ENCODE results near the gene RNF6.
"Not testable (repeated sequence)": the region's sequence is repeated elsewhere in the genome, so short reads cannot be mapped to it uniquely, and the experiment has no call there.

Gene RNF6

DNA sequence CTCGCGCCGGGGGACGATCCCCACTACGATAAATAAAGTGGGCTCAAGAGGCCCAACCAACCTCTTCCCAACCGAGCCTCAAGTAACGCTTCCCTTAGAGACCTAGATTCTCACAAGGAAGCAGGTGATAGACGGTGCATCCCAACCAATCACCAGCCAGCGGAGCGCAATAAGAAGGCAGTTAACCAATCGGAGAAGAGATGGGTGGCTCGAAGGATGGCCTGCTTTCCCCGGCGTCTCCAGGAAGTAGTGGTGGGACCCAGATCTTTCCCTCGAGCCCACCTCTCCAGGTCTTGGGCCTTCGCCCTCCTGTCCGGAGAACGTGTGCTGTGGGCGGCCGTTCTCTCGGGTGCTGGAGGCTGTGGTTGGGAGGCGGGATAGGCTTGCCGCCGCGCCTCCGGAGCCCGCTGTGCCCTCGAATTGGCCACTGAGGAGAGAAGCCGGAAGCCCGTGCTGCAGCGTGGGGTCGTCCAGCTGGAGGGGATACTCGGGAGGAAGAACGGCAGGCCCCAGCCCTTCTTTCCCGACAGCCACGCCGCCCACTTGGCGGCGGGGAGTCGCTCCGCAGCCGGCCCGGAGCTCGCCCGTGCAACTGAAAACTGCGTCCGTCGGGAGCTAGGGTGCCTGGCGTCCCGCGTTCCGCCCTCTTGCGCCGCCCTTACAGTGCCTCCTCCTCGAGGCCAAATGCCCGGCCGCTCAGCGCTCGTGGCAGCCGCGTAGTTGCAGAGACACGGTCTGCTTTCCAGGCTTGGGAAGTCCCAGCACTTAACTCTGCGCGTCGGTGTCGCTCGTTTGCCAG lies at the start of gene RNF6:
TSS of gene RNF6 (minus strand) at position 594 of the 799 bp plus-strand sequence. CDS start 2,665 bp downstream, outside the sequence.
- peak; percentile 71 to 75 (median 74) for DNase-seq (ENCODE audit: low read depth in 3 of 3)

DNA sequence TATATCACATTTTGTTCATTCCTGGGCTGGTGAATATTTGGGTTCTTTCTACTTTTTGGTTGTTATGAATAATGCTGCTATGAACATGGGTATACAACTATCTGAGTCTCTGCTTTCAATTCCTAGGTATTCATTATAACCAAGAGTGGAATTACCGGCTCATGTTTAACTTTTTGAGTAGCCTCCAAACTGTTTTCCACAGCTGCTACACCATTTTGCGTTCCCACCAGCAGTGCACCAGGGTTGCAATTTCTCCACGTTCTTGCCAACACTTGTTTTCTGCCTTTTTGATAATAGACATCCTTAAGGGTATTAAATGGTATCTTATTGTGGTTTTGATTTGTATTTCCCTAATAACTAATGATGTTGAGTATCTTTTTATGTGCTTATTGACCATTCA lies 48.6 kb upstream of the RNF6 start:
- no peak for DNase-seq (ENCODE audit: low read depth in 3 of 3)

DNA sequence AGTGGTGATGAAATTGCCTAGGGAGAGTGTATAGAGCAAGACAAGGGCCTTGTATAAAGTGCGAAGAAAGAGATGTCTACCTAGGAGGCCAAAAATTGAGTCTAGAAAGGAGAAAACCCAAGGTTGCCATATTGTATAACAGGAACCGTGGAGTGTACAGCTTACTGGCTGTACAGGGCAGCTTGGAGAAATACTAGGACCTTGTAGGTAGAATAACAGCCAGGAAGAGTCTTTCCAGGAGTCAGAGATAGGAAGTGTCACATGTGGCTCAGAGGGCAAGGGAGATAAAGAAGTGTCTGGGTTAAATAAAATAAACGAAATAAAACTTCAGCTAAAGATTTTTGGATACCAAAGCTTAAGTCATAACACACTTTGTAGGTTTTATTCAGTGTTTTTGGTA lies 44.2 kb upstream of the RNF6 start:
- DNase-seq (ENCODE audit: low read depth in 3 of 3) = no peak

DNA sequence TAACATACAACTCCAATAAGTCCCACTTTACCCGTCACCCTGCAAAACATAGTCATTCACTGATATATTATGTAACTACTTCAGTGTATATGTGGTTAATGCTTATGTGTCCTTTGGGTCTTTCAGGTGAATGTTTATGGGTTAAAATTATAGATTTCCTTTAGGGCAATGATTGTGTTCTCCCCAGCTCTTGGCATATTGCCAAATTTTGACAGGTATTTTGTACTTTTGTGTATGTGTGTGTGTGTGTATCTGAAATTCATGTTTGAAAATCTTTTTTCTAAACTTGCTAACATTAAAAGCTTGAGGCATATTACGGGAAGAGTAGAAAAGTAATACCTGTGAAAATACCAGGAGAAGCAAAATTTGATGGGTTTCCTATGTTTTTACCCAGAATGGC lies 40.0 kb upstream of the RNF6 start:
- DNase-seq (ENCODE audit: low read depth in 3 of 3) = no peak

DNA sequence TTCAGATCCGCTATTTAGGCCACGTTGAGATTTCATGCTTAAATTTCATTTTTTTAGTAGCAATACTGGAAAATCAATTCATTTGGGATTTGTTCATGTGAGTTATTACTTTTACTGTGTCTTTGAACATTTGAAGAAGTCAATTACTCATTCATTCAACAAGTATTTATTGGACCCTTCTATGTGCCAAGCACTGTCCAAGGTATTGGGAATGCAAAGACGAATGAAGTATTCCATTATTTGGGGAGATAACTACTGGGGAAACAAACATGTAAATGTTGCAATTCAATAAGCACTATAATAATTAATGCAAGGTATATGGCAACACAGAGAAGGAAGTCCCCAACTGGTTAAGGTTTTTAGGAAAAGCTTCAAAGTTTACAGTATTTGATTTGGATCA lies 37.5 kb upstream of the RNF6 start:
- DNase-seq (ENCODE audit: low read depth in 3 of 3) = no peak

DNA sequence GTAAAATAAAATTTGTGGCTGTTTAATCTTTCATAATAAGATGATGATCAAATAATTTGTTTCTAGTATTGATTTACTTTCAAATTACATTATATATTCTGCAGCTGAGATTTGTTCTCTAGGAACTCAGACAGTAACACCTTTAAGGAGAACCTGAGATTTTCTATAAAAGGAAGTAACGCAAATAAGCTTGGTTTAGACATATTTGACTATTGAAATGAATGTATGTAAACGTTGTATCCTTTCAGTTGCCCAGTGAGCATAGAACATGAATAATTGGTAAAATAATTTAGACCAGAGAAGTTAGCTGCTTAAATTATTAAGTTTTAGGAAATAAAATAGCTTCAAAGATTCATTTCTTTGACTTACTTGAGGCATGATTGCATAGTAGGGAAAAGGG lies 34.9 kb upstream of the RNF6 start:
- DNase-seq (ENCODE audit: low read depth in 3 of 3) = no peak

DNA sequence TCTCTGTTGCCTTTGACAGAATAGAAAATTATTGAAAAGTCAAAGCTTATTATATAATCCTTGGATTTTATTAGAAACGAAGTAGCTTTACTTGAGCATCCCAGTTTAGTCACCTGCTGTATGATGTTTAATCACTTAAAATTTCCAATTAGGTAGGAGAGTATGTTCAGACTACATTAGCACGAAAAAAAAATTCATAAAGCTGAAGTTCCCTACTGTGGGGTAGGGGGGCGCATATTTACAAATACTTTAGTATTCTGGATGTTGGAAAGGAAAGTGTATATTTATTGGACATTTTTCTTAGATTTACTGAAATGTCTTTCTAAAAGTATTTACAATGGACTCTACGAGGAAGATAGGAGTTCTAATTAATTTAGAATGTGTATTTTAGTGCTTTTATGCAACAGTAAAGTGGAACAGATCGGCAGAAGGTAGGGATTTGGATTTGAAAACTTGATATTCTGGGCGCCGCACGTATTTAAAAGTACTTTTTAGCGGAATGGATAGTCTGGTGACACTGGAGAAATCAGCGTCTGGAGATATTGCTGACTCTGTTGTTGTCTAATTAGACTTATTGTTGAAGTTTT lies 33.7 kb upstream of the RNF6 start:
- no peak for DNase-seq (ENCODE audit: low read depth in 3 of 3)

DNA sequence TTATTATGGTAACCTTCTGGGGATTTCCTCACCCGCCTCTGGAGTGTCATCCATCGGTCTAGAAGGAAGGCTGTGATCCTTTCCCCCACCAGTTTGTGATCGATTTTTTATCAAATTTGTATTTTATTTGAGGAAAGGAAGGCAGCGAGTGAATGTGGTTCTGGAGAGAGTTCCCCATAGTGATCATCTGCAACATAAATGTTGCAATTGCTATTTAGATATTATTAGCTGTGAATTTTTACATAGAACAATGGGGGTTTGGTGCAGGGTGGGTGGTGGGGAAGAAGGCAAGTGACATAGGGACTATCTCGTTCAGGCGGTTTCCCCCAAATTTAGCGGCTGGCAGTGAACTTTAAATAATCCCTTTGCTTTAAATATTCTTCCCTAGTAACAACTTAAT lies 33.0 kb upstream of the RNF6 start:
- no peak for DNase-seq (ENCODE audit: low read depth in 3 of 3)

DNA sequence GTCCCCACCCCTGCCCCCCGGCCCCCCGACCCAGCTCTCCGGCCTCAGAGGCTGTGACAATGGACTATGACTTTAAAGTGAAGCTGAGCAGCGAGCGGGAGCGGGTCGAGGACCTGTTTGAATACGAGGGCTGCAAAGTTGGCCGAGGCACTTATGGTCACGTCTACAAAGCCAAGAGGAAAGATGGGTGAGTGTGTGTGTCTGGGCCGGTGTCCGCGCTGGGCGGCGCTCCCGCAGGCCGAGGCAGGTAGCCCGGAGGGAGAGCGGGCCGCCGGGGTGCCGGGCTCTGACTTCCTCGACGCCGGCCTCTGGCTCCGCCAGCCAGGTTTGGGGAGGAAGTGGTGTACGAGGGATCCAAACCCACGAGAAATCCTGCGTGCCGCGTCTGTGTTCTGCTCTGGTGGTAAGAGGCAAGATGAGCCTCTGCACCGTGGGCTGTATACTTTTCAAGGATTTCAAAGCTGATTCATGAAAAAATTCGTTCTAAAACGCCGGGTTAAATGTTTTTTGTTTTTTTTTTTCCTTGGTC lies 32.5 kb upstream of the RNF6 start:
- DNase-seq (ENCODE audit: low read depth in 3 of 3) = peak; percentile 11 to 21 (median 17)

DNA sequence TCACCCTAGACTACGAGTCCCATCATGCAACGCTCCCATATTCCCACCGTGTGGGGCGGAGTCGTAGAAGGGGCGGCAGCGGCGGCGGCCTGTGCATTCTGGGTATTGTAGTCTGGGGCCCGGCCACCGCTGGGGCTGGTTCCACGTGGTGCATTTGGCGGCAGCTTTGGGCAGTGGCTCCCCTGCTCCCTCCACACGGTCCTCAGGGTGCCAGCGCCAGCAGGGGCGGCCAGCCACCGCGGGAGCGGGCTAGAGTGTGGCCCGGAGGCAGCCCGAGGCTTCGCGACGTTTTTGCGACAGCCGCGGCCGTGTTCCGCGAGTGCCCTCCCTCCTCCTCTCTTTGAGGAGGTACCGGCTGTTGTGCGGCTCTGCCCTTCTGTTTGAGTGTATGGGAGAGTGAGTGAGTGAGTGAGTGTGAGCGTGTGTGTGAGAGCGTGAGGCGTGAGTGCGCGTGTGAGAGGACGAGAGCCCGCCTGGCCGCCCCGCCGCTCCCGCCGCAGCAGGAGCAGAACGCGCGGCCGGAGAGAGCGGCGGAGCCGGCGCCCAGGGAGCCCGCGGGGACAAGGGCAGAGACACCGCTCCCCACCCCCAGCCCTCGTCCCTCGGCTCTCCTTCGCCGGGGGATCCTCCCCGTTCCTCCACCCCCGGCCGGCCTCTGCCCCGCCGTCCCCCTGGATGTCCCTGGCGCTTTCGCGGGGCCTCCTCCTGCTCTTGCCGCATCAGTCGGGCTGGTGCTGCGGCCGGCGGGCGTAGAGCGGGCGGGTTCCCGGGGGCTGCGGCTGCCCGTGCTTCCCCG lies 31.9 kb upstream of the RNF6 start, which contains the start of gene CDK8:
TSS of gene CDK8 (plus strand) at position 343 of the 796 bp plus-strand sequence. CDS start 513 bp downstream, outside the sequence.
- DNase-seq (ENCODE audit: low read depth in 3 of 3) = peak; percentile 74 to 84 (median 82)

DNA sequence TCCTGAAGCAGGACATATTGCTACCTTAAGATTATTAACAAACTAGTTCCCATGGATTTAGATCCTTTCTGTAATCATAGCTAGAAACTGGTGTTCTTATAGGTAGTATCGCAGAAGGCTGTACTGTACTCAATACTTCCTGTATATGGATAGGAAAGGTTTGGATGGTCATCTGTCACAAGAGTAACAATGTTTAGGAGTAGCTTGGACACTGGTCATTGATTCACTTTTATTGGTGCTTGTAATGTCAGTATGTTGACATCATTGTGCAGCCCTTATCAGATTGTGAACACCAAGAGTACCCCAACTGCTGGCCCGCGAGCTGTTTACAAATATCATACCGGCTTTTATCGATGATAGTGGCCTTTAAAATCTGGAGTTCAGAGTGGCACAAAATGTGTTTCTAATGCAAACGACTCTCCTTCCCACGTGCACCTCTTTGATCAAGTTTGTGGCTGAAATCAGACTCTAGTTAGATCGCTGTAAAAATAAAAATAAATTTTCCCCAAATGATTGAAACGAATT lies 31.2 kb upstream of the RNF6 start:
- DNase-seq (ENCODE audit: low read depth in 3 of 3) = no peak

DNA sequence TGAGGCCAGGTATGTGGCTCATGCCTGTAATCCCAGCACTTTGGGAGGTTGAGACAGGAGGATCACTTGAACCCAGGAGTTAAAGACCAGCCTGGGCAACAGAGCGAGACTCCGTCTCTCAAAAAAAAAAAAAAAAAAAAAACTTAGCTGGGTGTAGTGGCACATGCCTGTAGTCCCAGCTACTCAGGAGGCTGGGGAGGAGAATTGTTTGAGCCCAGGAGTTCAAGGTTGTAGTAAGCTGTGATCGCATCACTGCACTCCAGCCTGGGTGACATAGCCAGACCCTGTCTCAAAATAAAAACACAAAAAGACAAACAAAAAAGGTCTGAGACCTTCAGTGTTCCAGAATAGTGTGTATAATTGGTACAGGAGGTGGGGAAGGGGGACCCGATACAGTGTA lies 29.9 kb upstream of the RNF6 start:
- DNase-seq (ENCODE audit: low read depth in 3 of 3) = not testable (repeated sequence)

DNA sequence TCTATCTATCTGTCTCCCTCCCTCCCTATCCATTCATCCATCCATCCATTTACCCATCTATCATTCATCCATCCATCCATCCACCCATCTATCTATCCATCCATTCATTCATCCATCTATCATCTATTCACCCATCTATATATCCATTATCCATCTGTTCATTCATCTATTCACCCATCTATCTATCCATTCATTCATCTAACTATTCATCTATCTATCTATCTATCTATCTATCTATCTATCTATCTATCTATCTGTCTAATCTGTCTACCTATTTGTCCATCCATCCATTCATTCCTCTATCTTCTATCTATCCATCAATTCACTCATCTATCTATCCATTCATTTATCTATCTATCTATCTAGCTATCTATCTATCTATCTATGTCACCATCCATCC lies 27.4 kb upstream of the RNF6 start:
- no peak for DNase-seq (ENCODE audit: low read depth in 3 of 3)

DNA sequence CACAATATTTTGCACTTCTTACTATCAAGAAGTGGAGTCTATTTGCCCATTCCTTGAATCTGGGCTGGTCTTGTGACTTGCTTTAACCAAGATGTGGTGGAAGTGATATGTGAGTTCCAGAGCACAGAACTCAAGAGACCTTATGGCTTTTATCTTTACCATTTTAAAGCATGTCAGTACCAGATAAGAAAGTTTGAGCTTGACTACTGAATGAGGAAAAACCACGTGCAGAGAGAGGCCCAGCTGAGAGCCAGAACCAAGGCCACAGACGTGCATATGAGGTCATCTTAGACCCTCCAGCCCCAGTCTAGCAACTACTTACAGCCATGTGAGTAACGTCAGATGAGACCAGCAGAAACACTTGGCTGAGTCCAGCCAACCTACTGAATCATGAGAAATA lies 25.5 kb upstream of the RNF6 start:
- no peak for DNase-seq (ENCODE audit: low read depth in 3 of 3)

DNA sequence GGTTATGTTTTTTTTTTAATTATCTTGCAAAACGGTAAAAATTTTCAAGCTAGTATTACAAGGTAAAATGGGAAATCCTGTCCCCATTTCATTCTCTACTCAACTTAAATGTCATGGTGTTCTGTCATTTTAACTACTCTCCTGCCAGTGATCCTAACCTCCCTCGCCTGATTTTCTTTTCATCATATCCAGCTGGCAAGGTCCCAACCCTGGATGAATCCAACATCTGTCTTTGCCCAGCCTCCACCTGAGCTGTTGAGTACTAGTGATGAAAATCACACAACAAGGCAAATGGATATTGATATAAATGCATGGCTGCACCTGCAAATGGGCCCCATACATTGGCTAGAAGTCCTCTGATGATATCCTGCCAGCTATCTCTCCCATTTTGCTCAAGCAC lies 24.9 kb upstream of the RNF6 start:
- no peak for DNase-seq (ENCODE audit: low read depth in 3 of 3)

DNA sequence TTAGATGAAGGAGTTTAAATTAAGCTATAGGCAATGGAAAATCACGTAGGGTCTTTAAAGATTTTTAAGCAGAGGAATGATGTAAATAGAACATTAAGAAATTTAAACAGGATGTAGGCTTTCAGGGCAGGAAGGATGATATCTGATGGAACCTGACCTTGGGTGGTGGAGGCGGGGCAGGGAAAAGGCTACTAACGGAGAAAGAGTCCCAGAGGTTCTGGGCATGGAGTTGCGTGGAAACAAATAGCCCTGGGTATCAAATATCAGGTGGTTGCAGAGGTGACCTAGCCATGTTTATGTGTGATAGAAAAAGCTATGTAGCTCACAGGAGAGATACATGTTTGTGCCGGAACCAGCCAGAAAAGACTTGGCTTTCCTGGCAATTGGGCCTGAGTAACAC lies 24.0 kb upstream of the RNF6 start:
- no peak for DNase-seq (ENCODE audit: low read depth in 3 of 3)

DNA sequence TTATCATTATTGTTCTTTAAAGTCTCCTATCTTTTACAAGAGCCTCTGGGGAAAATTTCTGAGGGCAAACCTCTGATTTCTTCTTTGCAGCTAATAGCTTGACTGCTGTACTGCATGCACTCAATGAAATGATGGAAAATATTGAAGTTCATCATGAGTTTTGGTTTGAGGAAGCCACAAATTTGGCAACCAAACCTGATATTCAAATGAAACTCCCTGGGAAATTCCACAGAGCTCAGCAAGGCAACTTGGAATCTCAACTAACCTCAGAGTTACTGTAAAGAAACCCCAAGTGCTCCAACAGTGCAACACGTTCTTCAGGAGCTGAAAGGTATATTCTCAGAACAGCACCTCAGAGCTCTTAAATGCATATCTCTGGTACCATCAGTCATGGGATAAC lies 14.2 kb upstream of the RNF6 start:
- DNase-seq (ENCODE audit: low read depth in 3 of 3) = no peak

DNA sequence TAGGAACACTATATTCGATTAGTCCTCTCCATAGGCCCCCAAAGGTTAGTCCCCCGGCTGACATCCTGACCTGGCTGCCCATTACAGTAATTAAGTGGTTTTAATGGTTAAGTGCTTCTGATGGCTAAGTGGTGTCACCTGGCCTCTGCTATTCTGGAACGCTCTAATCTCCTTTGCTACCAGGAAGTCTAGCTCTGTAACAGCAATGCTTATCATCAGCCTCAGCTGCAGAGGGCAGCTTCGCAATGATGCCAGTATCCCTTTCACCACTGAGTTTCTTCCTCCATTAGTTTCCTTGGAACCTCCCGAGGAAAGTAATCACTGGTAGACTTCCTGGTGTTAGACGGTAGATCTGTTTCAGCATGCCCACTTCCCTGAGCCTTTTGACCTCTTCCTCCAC lies 8.6 kb upstream of the RNF6 start:
- no peak for DNase-seq (ENCODE audit: low read depth in 3 of 3)

DNA sequence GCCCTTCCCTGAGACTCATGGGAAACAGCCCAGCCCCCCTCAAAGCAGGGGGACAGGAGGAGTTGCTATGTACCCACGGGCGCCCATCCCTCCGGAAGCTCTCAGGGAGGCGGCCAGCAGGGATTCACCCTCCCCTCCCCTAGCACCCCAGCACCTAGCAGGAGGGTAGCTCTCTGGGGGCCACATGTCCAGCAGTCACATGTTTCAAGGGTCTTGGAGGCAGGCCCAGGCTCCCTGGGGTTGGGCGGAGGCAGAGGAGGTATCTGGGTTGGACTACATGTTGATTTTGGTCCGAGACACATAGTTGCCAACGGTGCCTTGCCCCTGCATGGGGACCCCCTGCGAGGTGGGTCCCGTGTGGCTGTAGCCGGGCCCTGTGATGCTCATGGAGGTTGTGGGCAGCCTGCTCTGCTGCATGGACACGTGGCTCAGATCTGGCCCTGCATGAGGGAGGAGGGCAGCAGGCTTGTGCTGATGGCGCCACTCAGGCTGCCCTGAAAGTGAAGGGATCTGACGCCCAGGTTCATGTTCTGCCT lies 7.0 kb upstream of the RNF6 start:
- DNase-seq (ENCODE audit: low read depth in 3 of 3) = no peak

DNA sequence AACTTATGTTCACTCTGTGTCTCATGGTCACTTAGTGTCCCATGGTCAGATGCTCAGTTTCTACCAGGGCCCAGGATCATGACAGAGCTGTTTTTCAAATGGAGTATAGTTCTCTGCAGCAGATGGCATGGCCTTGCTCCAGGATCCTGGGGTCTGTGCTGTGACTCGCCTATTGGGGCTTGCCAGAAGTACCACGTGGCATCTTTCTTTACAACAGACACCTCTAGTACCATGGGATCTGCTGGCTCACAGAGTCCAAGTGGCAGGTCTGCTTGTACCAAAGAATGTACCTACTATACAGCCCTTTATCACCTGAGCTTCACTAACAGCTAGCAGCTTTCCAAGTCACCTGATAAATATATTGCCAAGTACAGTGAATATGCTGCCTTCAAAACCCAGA lies 6.0 kb upstream of the RNF6 start:
- DNase-seq (ENCODE audit: low read depth in 3 of 3) = no peak

DNA sequence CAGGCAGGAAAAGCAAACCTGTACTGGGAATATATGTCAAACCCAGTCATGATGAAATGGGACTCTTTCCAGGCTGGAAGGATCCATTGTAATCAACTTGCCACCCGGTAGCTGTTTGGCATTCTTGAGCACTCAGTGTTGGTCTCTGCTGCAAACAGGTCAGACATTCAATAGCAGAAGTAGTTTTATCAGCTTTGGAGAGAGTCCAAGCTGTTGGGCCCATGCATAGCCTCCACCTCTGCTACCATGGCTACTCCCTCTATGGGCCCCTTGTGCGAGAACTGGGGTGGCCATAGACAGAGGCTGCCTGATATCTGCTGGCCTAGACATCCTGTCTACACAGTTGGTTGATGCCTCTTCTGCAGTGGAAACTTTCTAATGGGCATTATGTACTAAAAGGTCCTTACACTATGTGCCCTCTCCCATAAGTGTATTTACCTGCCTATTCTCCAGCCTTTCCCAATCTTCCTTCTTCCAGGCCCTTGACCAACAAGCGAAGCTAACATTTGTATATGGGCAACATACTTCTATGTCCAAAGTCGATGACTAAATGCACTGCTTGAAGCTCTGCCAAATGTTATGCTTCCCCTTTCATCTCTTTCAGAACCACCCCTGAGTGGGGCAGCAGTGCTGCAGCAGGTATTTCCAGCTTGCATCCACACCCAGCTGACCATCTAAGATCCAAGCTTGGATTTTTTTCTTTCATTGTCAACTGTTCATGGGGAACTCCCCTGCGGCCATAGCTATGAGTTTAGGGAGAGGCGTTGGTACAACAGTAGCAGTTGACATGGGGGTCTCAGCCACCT lies 5.3 kb upstream of the RNF6 start:
- DNase-seq (ENCODE audit: low read depth in 3 of 3) = no peak
